ENCODE results near the gene KNTC1. TPM values are rescaled to one million over a fixed set of nuclear protein-coding genes. Genes with fewer than 3 reads are reported as not detected.

The KNTC1 gene
- total and polyA plus RNA-seq, 2 of the 13 experiments (the other 11 are each of a cell fraction or from before 2014, with no cell fraction given) = 45.1 to 57.6 TPM

- no peak for TF ChIP-seq RARG (CRISPR knock-in tag; IDR thresholded peaks at IDR 0.05; ENCODE audit: low read depth)
- no peak for TF ChIP-seq ZNF577 (CRISPR knock-in tag; IDR thresholded peaks at IDR 0.05; ENCODE audit: borderline replicate concordance, low read depth)
- TF ChIP-seq, protein P1, sequence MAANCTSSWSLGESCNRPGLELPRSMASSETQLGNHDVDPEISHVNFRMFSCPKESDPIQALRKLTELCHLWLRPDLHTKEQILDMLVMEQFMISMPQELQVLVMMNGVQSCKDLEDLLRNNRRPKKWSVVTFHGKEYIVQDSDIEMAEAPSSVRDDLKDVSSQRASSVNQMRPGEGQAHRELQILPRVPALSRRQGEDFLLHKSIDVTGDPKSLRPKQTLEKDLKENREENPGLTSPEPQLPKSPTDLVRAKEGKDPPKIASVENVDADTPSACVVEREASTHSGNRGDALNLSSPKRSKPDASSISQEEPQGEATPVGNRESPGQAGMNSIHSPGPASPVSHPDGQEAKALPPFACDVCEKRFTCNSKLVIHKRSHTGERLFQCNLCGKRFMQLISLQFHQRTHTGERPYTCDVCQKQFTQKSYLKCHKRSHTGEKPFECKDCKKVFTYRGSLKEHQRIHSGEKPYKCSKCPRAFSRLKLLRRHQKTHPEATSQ (CRISPR knock-in tag; IDR thresholded peaks at IDR 0.05; ENCODE audit: borderline replicate concordance) = no peak
- TF ChIP-seq ETV6 (CRISPR knock-in tag; conservative IDR thresholded peaks at IDR 0.05) = no peak
- no peak for TF ChIP-seq GLI4 (CRISPR knock-in tag; IDR thresholded peaks at IDR 0.05; ENCODE audit: borderline replicate concordance)
- TF ChIP-seq, protein P2, sequence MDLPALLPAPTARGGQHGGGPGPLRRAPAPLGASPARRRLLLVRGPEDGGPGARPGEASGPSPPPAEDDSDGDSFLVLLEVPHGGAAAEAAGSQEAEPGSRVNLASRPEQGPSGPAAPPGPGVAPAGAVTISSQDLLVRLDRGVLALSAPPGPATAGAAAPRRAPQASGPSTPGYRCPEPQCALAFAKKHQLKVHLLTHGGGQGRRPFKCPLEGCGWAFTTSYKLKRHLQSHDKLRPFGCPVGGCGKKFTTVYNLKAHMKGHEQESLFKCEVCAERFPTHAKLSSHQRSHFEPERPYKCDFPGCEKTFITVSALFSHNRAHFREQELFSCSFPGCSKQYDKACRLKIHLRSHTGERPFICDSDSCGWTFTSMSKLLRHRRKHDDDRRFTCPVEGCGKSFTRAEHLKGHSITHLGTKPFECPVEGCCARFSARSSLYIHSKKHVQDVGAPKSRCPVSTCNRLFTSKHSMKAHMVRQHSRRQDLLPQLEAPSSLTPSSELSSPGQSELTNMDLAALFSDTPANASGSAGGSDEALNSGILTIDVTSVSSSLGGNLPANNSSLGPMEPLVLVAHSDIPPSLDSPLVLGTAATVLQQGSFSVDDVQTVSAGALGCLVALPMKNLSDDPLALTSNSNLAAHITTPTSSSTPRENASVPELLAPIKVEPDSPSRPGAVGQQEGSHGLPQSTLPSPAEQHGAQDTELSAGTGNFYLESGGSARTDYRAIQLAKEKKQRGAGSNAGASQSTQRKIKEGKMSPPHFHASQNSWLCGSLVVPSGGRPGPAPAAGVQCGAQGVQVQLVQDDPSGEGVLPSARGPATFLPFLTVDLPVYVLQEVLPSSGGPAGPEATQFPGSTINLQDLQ (CRISPR knock-in tag; IDR thresholded peaks at IDR 0.05) = no peak
- TF ChIP-seq, protein P3, sequence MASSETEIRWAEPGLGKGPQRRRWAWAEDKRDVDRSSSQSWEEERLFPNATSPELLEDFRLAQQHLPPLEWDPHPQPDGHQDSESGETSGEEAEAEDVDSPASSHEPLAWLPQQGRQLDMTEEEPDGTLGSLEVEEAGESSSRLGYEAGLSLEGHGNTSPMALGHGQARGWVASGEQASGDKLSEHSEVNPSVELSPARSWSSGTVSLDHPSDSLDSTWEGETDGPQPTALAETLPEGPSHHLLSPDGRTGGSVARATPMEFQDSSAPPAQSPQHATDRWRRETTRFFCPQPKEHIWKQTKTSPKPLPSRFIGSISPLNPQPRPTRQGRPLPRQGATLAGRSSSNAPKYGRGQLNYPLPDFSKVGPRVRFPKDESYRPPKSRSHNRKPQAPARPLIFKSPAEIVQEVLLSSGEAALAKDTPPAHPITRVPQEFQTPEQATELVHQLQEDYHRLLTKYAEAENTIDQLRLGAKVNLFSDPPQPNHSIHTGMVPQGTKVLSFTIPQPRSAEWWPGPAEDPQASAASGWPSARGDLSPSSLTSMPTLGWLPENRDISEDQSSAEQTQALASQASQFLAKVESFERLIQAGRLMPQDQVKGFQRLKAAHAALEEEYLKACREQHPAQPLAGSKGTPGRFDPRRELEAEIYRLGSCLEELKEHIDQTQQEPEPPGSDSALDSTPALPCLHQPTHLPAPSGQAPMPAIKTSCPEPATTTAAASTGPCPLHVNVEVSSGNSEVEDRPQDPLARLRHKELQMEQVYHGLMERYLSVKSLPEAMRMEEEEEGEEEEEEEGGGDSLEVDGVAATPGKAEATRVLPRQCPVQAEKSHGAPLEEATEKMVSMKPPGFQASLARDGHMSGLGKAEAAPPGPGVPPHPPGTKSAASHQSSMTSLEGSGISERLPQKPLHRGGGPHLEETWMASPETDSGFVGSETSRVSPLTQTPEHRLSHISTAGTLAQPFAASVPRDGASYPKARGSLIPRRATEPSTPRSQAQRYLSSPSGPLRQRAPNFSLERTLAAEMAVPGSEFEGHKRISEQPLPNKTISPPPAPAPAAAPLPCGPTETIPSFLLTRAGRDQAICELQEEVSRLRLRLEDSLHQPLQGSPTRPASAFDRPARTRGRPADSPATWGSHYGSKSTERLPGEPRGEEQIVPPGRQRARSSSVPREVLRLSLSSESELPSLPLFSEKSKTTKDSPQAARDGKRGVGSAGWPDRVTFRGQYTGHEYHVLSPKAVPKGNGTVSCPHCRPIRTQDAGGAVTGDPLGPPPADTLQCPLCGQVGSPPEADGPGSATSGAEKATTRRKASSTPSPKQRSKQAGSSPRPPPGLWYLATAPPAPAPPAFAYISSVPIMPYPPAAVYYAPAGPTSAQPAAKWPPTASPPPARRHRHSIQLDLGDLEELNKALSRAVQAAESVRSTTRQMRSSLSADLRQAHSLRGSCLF (CRISPR knock-in tag; IDR thresholded peaks at IDR 0.05; ENCODE audit: borderline replicate concordance) = no peak
- TF ChIP-seq SSRP1 (CRISPR knock-in tag; IDR thresholded peaks at IDR 0.05) = 0 out of 2 replicates have a peak, but pooled peaks have one; percentile 27
- TF ChIP-seq TGIF2 (CRISPR knock-in tag; IDR thresholded peaks at IDR 0.05) = peak; percentile 92
- no peak for TF ChIP-seq HOXA9 (CRISPR knock-in tag; IDR thresholded peaks at IDR 0.05; ENCODE audit: borderline replicate concordance)
- TF ChIP-seq ATAD3A (CRISPR knock-in tag; IDR thresholded peaks at IDR 0.05) = no peak
- TF ChIP-seq, protein P4, sequence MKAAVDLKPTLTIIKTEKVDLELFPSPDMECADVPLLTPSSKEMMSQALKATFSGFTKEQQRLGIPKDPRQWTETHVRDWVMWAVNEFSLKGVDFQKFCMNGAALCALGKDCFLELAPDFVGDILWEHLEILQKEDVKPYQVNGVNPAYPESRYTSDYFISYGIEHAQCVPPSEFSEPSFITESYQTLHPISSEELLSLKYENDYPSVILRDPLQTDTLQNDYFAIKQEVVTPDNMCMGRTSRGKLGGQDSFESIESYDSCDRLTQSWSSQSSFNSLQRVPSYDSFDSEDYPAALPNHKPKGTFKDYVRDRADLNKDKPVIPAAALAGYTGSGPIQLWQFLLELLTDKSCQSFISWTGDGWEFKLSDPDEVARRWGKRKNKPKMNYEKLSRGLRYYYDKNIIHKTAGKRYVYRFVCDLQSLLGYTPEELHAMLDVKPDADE (CRISPR knock-in tag; IDR thresholded peaks at IDR 0.05) = no peak
- TF ChIP-seq ZSCAN20 (CRISPR knock-in tag; IDR thresholded peaks at IDR 0.05; ENCODE audit: borderline replicate concordance) = no peak
- no peak for TF ChIP-seq ERF (CRISPR knock-in tag; IDR thresholded peaks at IDR 0.05)
- TF ChIP-seq TEAD3 (CRISPR knock-in tag; optimal IDR thresholded peaks at IDR 0.05; ENCODE audit: borderline replicate concordance) = peak; percentile 59
- TF ChIP-seq POLR2G (IDR thresholded peaks at IDR 0.05; ENCODE audit: low read depth, low read length) = 0 out of 2 replicates have a peak, but pooled peaks have one; percentile 28
- peak; percentile 83 for TF ChIP-seq SAP130 (CRISPR knock-in tag; IDR thresholded peaks at IDR 0.05; ENCODE audit: low read depth)
- no peak for TF ChIP-seq ZSCAN30 (CRISPR knock-in tag; IDR thresholded peaks at IDR 0.05)
- TF ChIP-seq, protein P5, sequence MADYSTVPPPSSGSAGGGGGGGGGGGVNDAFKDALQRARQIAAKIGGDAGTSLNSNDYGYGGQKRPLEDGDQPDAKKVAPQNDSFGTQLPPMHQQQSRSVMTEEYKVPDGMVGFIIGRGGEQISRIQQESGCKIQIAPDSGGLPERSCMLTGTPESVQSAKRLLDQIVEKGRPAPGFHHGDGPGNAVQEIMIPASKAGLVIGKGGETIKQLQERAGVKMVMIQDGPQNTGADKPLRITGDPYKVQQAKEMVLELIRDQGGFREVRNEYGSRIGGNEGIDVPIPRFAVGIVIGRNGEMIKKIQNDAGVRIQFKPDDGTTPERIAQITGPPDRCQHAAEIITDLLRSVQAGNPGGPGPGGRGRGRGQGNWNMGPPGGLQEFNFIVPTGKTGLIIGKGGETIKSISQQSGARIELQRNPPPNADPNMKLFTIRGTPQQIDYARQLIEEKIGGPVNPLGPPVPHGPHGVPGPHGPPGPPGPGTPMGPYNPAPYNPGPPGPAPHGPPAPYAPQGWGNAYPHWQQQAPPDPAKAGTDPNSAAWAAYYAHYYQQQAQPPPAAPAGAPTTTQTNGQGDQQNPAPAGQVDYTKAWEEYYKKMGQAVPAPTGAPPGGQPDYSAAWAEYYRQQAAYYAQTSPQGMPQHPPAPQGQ (CRISPR knock-in tag; IDR thresholded peaks at IDR 0.05; ENCODE audit: borderline replicate concordance) = no peak
Measured at GRCh38 chr12:122523280-122523679, 3.8 kb upstream of the KNTC1 start (continued).

Data from HepG2 (cell line).